Brain microvascular endothelial cell (primary cell): ENCODE data around the gene BRIP1.

ENCODE experiments used
- DNase-seq: peaks from one replicate; pipeline ENCODE4 v3.0.0-alpha.2; 2020
- H3K27ac ChIP-seq: fragments of 250-450 bp; sonication (Bioruptor Pico); 2 replicates; pipeline ENCODE4 v1.5.1; 2020; ENCODE audit warnings: mild to moderate bottlenecking, moderate library complexity
- H3K27me3 ChIP-seq: fragments of 250-450 bp; sonication (Bioruptor Pico); replicated peaks from 2 replicates; pipeline ENCODE4 v1.5.1; 2020; ENCODE audit warnings: mild to moderate bottlenecking
- H3K36me3 ChIP-seq: fragments of 250-450 bp; sonication (Bioruptor Pico); replicated peaks from 2 replicates; pipeline ENCODE4 v1.5.1; 2020; ENCODE audit warnings: mild to moderate bottlenecking
- H3K4me3 ChIP-seq: 2 replicates; pipeline ENCODE4 v1.5.1; 2011; ENCODE audit warnings: low read depth, mild to moderate bottlenecking, control low read depth, low read length, moderate library complexity
- in situ Hi-C: cut with HindIII; loops from 2 replicates; pipeline ENCODE4 v1.10.0; 2017; ENCODE audit warnings: low sequenced_read_pairs, low pct_ligation_motif_present
- TF ChIP-seq, protein P1 (sequence below): IDR thresholded peaks from 2 replicates; pipeline ENCODE4 v1.5.1; 2011; ENCODE audit warnings: low read depth, mild to moderate bottlenecking, moderate library complexity, low read length, control low read depth, inconsistent platforms; ENCODE audit errors: missing control alignments

The BRIP1 gene

DNA sequence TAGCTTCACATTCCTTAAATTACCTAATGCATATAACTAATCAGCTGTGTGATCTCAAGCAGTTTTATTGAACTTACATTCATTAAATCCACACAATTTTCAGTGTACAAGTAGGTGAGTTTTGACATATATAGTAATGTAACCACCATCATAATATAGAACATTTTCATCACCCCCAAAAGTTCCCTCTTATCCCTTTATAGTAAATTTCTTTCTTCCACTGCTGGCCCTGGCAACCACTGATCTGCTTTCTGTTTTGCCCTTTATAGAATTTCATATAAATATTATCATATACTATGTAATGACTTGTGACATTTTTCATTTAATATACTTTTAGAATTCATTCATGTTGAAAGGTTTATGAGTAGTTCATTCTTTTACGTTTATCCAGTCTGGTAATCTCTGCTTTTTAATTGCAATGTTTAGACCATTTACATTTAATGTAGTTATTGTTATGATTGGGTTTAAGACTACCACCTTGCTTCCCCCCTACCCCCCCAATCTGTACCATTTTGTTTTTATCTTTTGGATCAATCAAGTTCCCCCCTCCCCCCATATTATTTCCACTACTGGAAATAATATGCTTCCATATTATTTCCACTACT is 147.0 kb downstream of the BRIP1 start:
- in situ Hi-C loops: no loop called here
- Histone ChIP-seq H3K27me3 (no peaks in the 10 kb centered on the region), H3K27ac (no peak overlapping the region), H3K36me3 (no peaks in the 10 kb centered on the region), H3K4me3 (no peak overlapping the region)
- TF ChIP-seq, protein P1, sequence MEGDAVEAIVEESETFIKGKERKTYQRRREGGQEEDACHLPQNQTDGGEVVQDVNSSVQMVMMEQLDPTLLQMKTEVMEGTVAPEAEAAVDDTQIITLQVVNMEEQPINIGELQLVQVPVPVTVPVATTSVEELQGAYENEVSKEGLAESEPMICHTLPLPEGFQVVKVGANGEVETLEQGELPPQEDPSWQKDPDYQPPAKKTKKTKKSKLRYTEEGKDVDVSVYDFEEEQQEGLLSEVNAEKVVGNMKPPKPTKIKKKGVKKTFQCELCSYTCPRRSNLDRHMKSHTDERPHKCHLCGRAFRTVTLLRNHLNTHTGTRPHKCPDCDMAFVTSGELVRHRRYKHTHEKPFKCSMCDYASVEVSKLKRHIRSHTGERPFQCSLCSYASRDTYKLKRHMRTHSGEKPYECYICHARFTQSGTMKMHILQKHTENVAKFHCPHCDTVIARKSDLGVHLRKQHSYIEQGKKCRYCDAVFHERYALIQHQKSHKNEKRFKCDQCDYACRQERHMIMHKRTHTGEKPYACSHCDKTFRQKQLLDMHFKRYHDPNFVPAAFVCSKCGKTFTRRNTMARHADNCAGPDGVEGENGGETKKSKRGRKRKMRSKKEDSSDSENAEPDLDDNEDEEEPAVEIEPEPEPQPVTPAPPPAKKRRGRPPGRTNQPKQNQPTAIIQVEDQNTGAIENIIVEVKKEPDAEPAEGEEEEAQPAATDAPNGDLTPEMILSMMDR: no peak
- no peak for DNase-seq

DNA sequence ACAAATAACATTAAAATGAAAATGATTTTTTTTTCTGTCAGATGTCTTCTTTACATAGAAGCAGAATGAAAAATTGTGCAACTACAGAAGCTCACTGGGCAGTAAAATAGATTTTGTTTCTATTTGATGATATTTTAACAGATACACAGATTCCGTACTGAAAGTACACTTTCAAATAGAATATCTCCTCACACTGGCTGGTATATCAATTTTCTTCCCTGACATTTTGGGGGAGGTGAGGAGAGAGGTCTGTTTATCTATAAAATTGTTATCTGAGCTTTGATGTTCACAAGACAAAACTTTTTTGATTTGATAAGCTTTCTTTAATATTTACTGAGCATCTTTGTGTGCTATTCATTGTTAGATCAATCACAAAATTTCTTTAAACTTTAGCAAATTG is 148.0 kb downstream of the BRIP1 start:
- H3K27ac ChIP-seq: no peak overlapping the region
- no peaks in the 10 kb centered on the region for H3K27me3 ChIP-seq
- in situ Hi-C loops: no loop called here
- no peak for DNase-seq
- TF ChIP-seq, protein P1: no peak
- H3K4me3 ChIP-seq: no peak overlapping the region
- no peaks in the 10 kb centered on the region for H3K36me3 ChIP-seq

DNA sequence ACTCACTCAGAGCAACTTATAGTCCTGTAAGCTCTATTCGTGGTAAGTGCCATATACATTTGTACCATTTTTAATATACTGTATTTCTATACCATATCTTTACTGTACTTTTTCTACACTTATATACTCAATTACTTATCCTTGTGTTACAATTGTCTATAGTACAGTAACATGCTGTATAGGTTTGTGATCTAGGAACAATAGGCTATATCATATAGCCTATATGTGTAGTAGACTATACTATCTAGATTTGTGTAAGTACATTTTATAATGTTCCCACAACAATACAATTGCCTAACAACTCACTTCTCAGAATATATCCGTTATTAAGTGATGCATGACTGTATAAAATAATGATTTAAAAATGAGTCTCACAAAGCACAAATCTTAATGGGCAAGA is 149.0 kb downstream of the BRIP1 start:
- TF ChIP-seq, protein P1: no peak
- Histone ChIP-seq H3K27me3 (no peaks in the 10 kb centered on the region), H3K36me3 (no peaks in the 10 kb centered on the region), H3K4me3 (no peak overlapping the region), H3K27ac (no peak overlapping the region)
- in situ Hi-C loops: no loop called here
- DNase-seq: no peak

- TF ChIP-seq, protein P1: no peak
- H3K27me3 ChIP-seq: no peaks in the 10 kb centered on the region
- in situ Hi-C loops: no loop called here
- no peak for DNase-seq
- no peak overlapping the region for H3K27ac ChIP-seq
- H3K4me3 ChIP-seq: no peak overlapping the region
- H3K36me3 ChIP-seq: no peaks in the 10 kb centered on the region
Measured at GRCh38 chr17:61713035-61713434, 150.3 kb downstream of the BRIP1 start.

DNA sequence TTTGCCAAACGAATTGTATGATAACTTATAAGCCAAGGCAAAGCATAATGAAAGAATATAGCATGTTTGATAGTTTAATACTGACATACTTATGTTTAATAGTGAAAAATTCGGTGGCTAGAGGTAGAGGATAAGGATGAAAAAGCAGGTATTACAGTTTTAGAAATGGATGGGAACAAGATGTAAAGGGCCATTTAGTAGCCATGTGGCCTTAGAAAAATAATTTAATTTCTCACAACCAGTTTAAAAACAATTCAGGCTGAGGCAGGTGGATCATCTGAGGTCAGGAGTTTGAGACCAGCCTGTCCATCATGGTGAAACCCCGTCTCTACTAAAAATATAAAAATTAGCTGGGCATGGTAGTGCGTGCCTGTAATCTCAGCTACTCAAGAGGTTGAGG is 152.8 kb downstream of the BRIP1 start:
- Histone ChIP-seq H3K27ac (no peak overlapping the region), H3K36me3 (no peaks in the 10 kb centered on the region), H3K4me3 (no peak overlapping the region), H3K27me3 (no peaks in the 10 kb centered on the region)
- TF ChIP-seq, protein P1: no peak
- DNase-seq: no peak
- in situ Hi-C loops: no loop called here

DNA sequence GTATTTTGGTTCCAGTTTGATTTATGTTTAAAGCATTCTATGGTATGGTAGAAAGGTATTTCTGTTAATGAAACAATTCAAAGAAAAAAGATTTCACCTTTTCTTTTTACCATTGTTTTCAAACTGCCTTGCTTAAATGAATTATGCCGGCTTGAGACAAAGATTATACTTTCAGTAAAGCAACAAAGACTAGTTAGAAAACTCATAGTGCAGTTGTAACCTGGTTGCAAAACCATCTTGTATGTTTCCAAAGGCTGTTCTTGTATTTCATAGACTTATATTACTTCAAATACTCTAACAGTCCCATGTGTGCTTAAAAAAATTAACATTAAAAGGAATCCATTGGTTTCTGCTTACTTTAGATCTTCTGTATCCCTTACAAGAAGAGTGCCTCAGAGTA is 153.8 kb downstream of the BRIP1 start:
- H3K36me3 ChIP-seq: no peaks in the 10 kb centered on the region
- in situ Hi-C loops: no loop called here
- no peak overlapping the region for H3K4me3 ChIP-seq
- TF ChIP-seq, protein P1: no peak
- no peak for DNase-seq
- no peak overlapping the region for H3K27ac ChIP-seq
- no peaks in the 10 kb centered on the region for H3K27me3 ChIP-seq
